GM12878 (cell line): ENCODE results near the gene STRN4. TPM values are rescaled to one million over a fixed set of nuclear protein-coding genes. Genes with fewer than 3 reads are reported as not detected.

Experiments used
- ATAC-seq: fragments of 200-7000 bp; cut with Tn5 transposase; 3 replicates; pipeline ENCODE4 v1.9.1; 2020; ENCODE audit warnings: mild to moderate bottlenecking, moderate library complexity
- BruUV-seq: library from RNA; stranded (reverse); fragments of 400-500 nt; replicated peaks from 2 replicates; lab custom pipeline; 2021; lab: Mats Ljungman, UMichigan
- CTCF ChIA-PET: fragments of 300-600 bp; sonication (Branson Sonifier 250); formaldehyde crosslinking; extraction: SDS; loops from one replicate; lab custom pipeline; 2021; ENCODE audit warnings: inconsistent platforms; lab: Yijun Ruan, JAX
- POLR2A ChIA-PET: fragments of 350-600 bp; formaldehyde crosslinking; extraction: SDS; loops from one replicate; lab custom pipeline; 2021; ENCODE audit warnings: inconsistent platforms; lab: Charles Lee
- RAD21 ChIA-PET: fragments of 300-600 bp; sonication (Branson Sonifier 250); formaldehyde crosslinking; loops from one replicate; lab custom pipeline; 2023; ENCODE audit warnings: antibody characterized with exemption; ENCODE audit not compliant: unreplicated experiment; lab: Charles Lee
- SMC1A ChIA-PET: fragments of 300-600 bp; sonication (Branson Sonifier 250); formaldehyde crosslinking; loops from one replicate; lab custom pipeline; 2023; ENCODE audit not compliant: unreplicated experiment, uncharacterized antibody; lab: Charles Lee
- DNase-seq: peaks from one replicate; pipeline ENCODE4 v3.0.0-alpha.2; 2011; ENCODE audit warnings: low read depth, low spot score
- FAIRE-seq: peaks from 3 replicates; lab custom pipeline; 2011; peaks lifted over from hg19 to GRCh38; lab: Jason Lieb, UNC
- H2AFZ ChIP-seq: 2 replicates; pipeline ENCODE4 v1.6.0; 2011; ENCODE audit warnings: low read depth, low read length, control low read depth; ENCODE audit not compliant: control insufficient read depth
- H3K27ac ChIP-seq: 2 replicates; pipeline ENCODE4 v1.5.1; 2011; ENCODE audit warnings: control low read depth; ENCODE audit not compliant: control insufficient read depth, insufficient read depth
- H3K27me3 ChIP-seq, 2 experiments: replicated peaks in 1 of 2; 2 replicates each; pipeline versions ENCODE4 v1.6.0 to v1.6.1; 2011; ENCODE audit warnings: low read length in 1 of 2; ENCODE audit not compliant: control insufficient read depth in 2 of 2, insufficient read depth in 2 of 2
- H3K36me3 ChIP-seq, 2 experiments: 2 replicates each; pipeline ENCODE4 v1.5.1; 2011; ENCODE audit warnings: low read length in 1 of 2; ENCODE audit not compliant: control insufficient read depth in 2 of 2, insufficient read depth in 2 of 2
- H3K4me1 ChIP-seq: 2 replicates; pipeline ENCODE4 v1.6.1; 2011; ENCODE audit warnings: mild to moderate bottlenecking, low read length, moderate library complexity, mixed read lengths; ENCODE audit not compliant: control insufficient read depth, insufficient read depth
- H3K4me2 ChIP-seq: 2 replicates; pipeline ENCODE4 v1.6.0; 2011; ENCODE audit warnings: control low read depth; ENCODE audit not compliant: control insufficient read depth, insufficient read depth
- H3K4me3 ChIP-seq: fragments of 200-600 bp; sonication (generic); 2 replicates; pipeline ENCODE4 v1.5.1; 2016
- H3K79me2 ChIP-seq: 2 replicates; pipeline ENCODE4 v1.6.0; 2011; ENCODE audit warnings: low read length; ENCODE audit not compliant: control insufficient read depth, insufficient read depth
- H3K9ac ChIP-seq: 2 replicates; pipeline ENCODE4 v1.8.0; 2011; ENCODE audit warnings: low read length, control low read depth, mixed read lengths; ENCODE audit not compliant: control insufficient read depth, insufficient read depth
- H3K9me3 ChIP-seq: replicated peaks from 3 replicates; pipeline ENCODE4 v1.5.1; 2011; ENCODE audit warnings: mild to moderate bottlenecking, low read length; ENCODE audit not compliant: control insufficient read depth, insufficient read depth
- H4K20me1 ChIP-seq: 2 replicates; pipeline ENCODE4 v1.6.0; 2011; ENCODE audit not compliant: control insufficient read depth, insufficient read depth
- CREM ChIP-seq: IDR thresholded peaks from 2 replicates; pipeline ENCODE4 v1.6.1; 2014; ENCODE audit warnings: antibody characterized with exemption, low read depth
- CTCF ChIP-seq, 3 experiments: IDR thresholded peaks in 2 of 3; conservative IDR thresholded peaks in 1 of 3; 2 replicates each; pipeline ENCODE4 v1.5.1; 2011; ENCODE audit warnings: low read depth in 3 of 3, low read length in 3 of 3, mild to moderate bottlenecking in 3 of 3, control low read depth in 2 of 3, moderate library complexity in 2 of 3, inconsistent platforms in 1 of 3, mixed read lengths in 1 of 3; ENCODE audit not compliant: control insufficient read depth in 2 of 3, insufficient read depth in 1 of 3; ENCODE audit errors: extremely low read depth in 1 of 3
- E2F8 ChIP-seq: fragments of 450-650 bp; IDR thresholded peaks from 2 replicates; pipeline ENCODE4 v1.6.1; 2018; ENCODE audit warnings: mild to moderate bottlenecking, low read depth, moderate library complexity; ENCODE audit not compliant: partially characterized antibody
- MYB ChIP-seq: fragments of 150-350 bp; IDR thresholded peaks from 2 replicates; pipeline ENCODE4 v1.6.1; 2014; ENCODE audit warnings: mild to moderate bottlenecking, low read depth, low read length, borderline replicate concordance
- MYC ChIP-seq: IDR thresholded peaks from 2 replicates; pipeline ENCODE4 v1.6.1; 2011; ENCODE audit warnings: mild to moderate bottlenecking, low read length, moderate library complexity, inconsistent platforms; ENCODE audit not compliant: insufficient read depth, insufficient replicate concordance, insufficient read length, severe bottlenecking
- NR2C1 ChIP-seq: fragments of 450-650 bp; IDR thresholded peaks from 2 replicates; pipeline ENCODE4 v1.6.1; 2017; ENCODE audit warnings: antibody characterized with exemption, mild to moderate bottlenecking, moderate library complexity
- NRF1 ChIP-seq: conservative IDR thresholded peaks from 2 replicates; pipeline ENCODE4 v1.6.1; 2011; ENCODE audit warnings: mild to moderate bottlenecking, low read depth, low read length, improper control_type of control experiment
- PKNOX1 ChIP-seq: fragments of 450-650 bp; IDR thresholded peaks from 2 replicates; pipeline ENCODE4 v1.6.1; 2016; ENCODE audit warnings: mild to moderate bottlenecking
- PML ChIP-seq: IDR thresholded peaks from 2 replicates; pipeline ENCODE4 v1.6.1; 2012; ENCODE audit warnings: low read length, inconsistent platforms
- POLR2A ChIP-seq: IDR thresholded peaks from 2 replicates; pipeline ENCODE4 v1.6.1; 2011; ENCODE audit warnings: low read depth, mild to moderate bottlenecking, low read length
- POLR2AphosphoS2 ChIP-seq: IDR thresholded peaks from 2 replicates; pipeline ENCODE4 v1.6.1; 2011; ENCODE audit warnings: low read depth, mild to moderate bottlenecking, low read length, improper control_type of control experiment, moderate library complexity
- POU2F2 ChIP-seq: IDR thresholded peaks from 3 replicates; pipeline ENCODE4 v1.6.1; 2011; ENCODE audit warnings: low read depth, mild to moderate bottlenecking, low read length, borderline replicate concordance
- SIN3A ChIP-seq: IDR thresholded peaks from 2 replicates; pipeline ENCODE4 v1.6.1; 2012; ENCODE audit warnings: low read depth, low read length, improper control_type of control experiment
- TAF1 ChIP-seq: IDR thresholded peaks from 2 replicates; pipeline ENCODE4 v1.6.1; 2011; ENCODE audit warnings: mild to moderate bottlenecking, low read depth, low read length, borderline replicate concordance
- TCF3 ChIP-seq: IDR thresholded peaks from 2 replicates; pipeline ENCODE4 v1.6.1; 2012; ENCODE audit warnings: low read depth, mild to moderate bottlenecking, low read length, borderline replicate concordance; ENCODE audit not compliant: insufficient read depth
- ZNF622 ChIP-seq: fragments of 450-650 bp; IDR thresholded peaks from 2 replicates; pipeline ENCODE4 v1.6.1; 2017; ENCODE audit warnings: mild to moderate bottlenecking, inconsistent platforms
- WGBS: methylation state at CpG from one replicate; pipeline ENCODE4 v1.1.6; 2016; ENCODE audit warnings: low lambda C conversion rate; ENCODE audit not compliant: insufficient replicate concordance, insufficient coverage; ENCODE audit errors: missing lambda C conversion rate; 5-methylcytosine and 5-hydroxymethylcytosine counted together
- in situ Hi-C: fragments of 300-500 bp; cut with MboI; formaldehyde crosslinking; loops from 9 replicates; pipeline ENCODE4 v1.14.3; 2018; ENCODE audit warnings: mixed read lengths
- intact Hi-C: fragments of 100-400 bp; cut with micrococcal nuclease; formaldehyde crosslinking; loops from one replicate; pipeline ENCODE4 v1.14.2; 2022; ENCODE audit not compliant: unreplicated experiment
- polyA plus RNA-seq, 11 experiments: library from polyadenylated mRNA; depleted of rRNA in 4 of 11; unstranded in 6 of 11; stranded (reverse) in 5 of 11; fragments of >200 nt; fragmentation: Nextera tagmentation in 4 of 11; fragmentation: Illumina TruSeq in 1 of 11; extraction: Ambion mirVana in 4 of 11; extraction: Trizol in 1 of 11; gene quantifications; 1 replicate in 1 of 11; 2 replicates in 10 of 11; pipeline versions ENCODE4 v1.2.1 to v1.2.3, GENCODE V29; 2011 to 2016; ENCODE audit warnings: inconsistent platforms in 2 of 11, missing spikeins in 2 of 11, low read depth in 1 of 11
- total RNA-seq, 4 experiments: library from RNA; depleted of rRNA in 3 of 4; stranded (reverse); fragments of >200 nt in 3 of 4; fragmentation: Illumina TruSeq in 1 of 4; extraction: Trizol in 1 of 4; gene quantifications; 2 replicates each; pipeline versions ENCODE4 v1.2.1 to v1.2.3, GENCODE V29; 2013 to 2021

The STRN4 gene
- total and polyA plus RNA-seq, 10 of the 15 experiments (the other 5 are each of a cell fraction or from before 2014, with no cell fraction given), result 0.42 to 62.8 (median 22.5) TPM

- TF ChIP-seq CTCF (IDR thresholded peaks at IDR 0.05 in 2 of 3, conservative IDR thresholded peaks at IDR 0.05 in 1 of 3; ENCODE audit: control insufficient read depth in 2 of 3, extremely low read depth in 1 of 3, insufficient read depth in 1 of 3, low read depth in 3 of 3, low read length in 3 of 3), result peak; percentile 85 to 96 (median 91)
- no peak for TF ChIP-seq MYB
- no peak for TF ChIP-seq ZNF622
- no peak for TF ChIP-seq SIN3A
- TF ChIP-seq POLR2A, result peak; percentile 32; the same call in 1 of the 2 replicates
- TF ChIP-seq MYC, result no peak
Measured at GRCh38 chr19:46728693-46729339, 17.4 kb downstream of the STRN4 start (continued).

- in situ Hi-C loops, result no loop called here
- Histone ChIP-seq H3K27me3 (no peaks in the 10 kb centered on the region), H3K9me3 (no peaks in the 10 kb centered on the region), H2AFZ (no peak overlapping the region), H3K4me2 (no peak overlapping the region), H3K4me1 (peaks cover 10% of the 10 kb centered on the region), H3K4me3 (no peak overlapping the region), H3K27ac (no peak overlapping the region), H4K20me1 (no peaks in the 10 kb centered on the region; the same call in none of the 2 replicates), H3K36me3 (peaks cover 40 to 84% of the 10 kb centered on the region in 2 experiments; a peak in 3 of 4 replicates), H3K9ac (no peak overlapping the region), H3K79me2 (peaks cover 3% of the 10 kb centered on the region; the same call in 1 of the 2 replicates)
- no TSS peak for BruUV-seq
- ChIA-PET SMC1A (interaction anchor here (1.2 to 2.3 kb wide), 7 partner anchors 10 to 116 kb away, joined by 3 to 21 read pairs (median 4); partner anchors contain the start of gene DACT3), RAD21 (interaction anchor here (0.6 to 2.2 kb wide), 8 partner anchors 14 to 198 kb away, joined by 3 to 11 read pairs (median 3); partner anchors contain the start of gene DACT3), POLR2A (interaction anchor here (0.5 to 2.0 kb wide), 2 partner anchors 10 to 12 kb away, joined by 3 to 5 read pairs; no protein-coding TSS in a partner anchor), CTCF (interaction anchor here (0.8 to 6.0 kb wide), 20 partner anchors 9 to 200 kb away, joined by 3 to 78 read pairs (median 6); partner anchors contain the start of genes DACT3 and PRKD2)
- intact Hi-C loops, result loop anchor here (1.0 to 5.0 kb wide), 2 partner anchors 24 to 36 kb away; no protein-coding TSS in a partner anchor
- no peak for DNase-seq
- no peak for ATAC-seq
- 76% methylated on average over 14 of the region's 14 CpGs for WGBS
- no peak for FAIRE-seq
- TF ChIP-seq TAF1 (no peak), PML (no peak), NRF1 (no peak), E2F8 (no peak), POLR2AphosphoS2 (no peak), NR2C1 (no peak), POU2F2 (no peak), PKNOX1 (no peak), TCF3 (no peak), MYB (no peak), CREM (no peak)
Measured at GRCh38 chr19:46728208-46728607, 18.0 kb downstream of the STRN4 start.
